Endothelial cell of umbilical vein (primary cell): Measurements from ENCODE around the gene WIPF3. TPM values are rescaled to one million over a fixed set of nuclear protein-coding genes. Genes with fewer than 3 reads are reported as not detected.

ENCODE experiments used
- BruUV-seq: library from RNA; stranded (reverse); fragments of 400-500 nt; replicated peaks from 2 replicates; lab custom pipeline; 2021; lab: Mats Ljungman, UMichigan
- CTCF ChIA-PET: fragments of 300-600, 350-600 bp; sonication (Branson Sonifier 250); formaldehyde crosslinking; loops from one replicate; lab custom pipeline; 2021; ENCODE audit warnings: antibody characterized with exemption, inconsistent platforms; lab: Charles Lee
- POLR2A ChIA-PET: fragments of 300-600, 350-600 bp; sonication (Branson Sonifier 250); formaldehyde crosslinking; loops from one replicate; lab custom pipeline; 2021; ENCODE audit warnings: antibody characterized with exemption, inconsistent platforms; lab: Charles Lee
- DNase-seq: peaks from one replicate; pipeline ENCODE4 v3.0.0-alpha.2; 2011; ENCODE audit warnings: low read depth, low spot score
- FAIRE-seq: peaks from 2 replicates; lab custom pipeline; 2011; peaks lifted over from hg19 to GRCh38; lab: Jason Lieb, UNC
- H2AFZ ChIP-seq: 2 replicates; pipeline ENCODE4 v1.6.0; 2012; ENCODE audit warnings: low read depth, low read length, control low read depth, inconsistent platforms
- H3K27ac ChIP-seq: 2 replicates; pipeline ENCODE4 v1.5.1; 2011; ENCODE audit warnings: low read depth, mild to moderate bottlenecking, control low read depth, low read length, moderate library complexity; ENCODE audit not compliant: insufficient read depth
- H3K27me3 ChIP-seq, 2 experiments: 2 replicates each; pipeline versions ENCODE4 v1.6.0 to v1.6.1; 2011; ENCODE audit warnings: low read length in 2 of 2, mixed read lengths in 1 of 2; ENCODE audit not compliant: control insufficient read depth in 2 of 2, insufficient read depth in 2 of 2
- H3K36me3 ChIP-seq, 2 experiments: 2 replicates in 1 of 2; 3 replicates in 1 of 2; pipeline ENCODE4 v1.5.1; 2011; ENCODE audit warnings: low read length in 2 of 2, mild to moderate bottlenecking in 1 of 2, moderate library complexity in 1 of 2; ENCODE audit not compliant: control insufficient read depth in 2 of 2, insufficient read depth in 2 of 2; ENCODE audit errors: extremely low read depth in 1 of 2
- H3K4me1 ChIP-seq: 3 replicates; pipeline ENCODE4 v1.5.1; 2011; ENCODE audit warnings: mild to moderate bottlenecking, low read length; ENCODE audit not compliant: control insufficient read depth, insufficient read depth; ENCODE audit errors: extremely low read depth
- H3K4me2 ChIP-seq: 2 replicates; pipeline ENCODE4 v1.6.1; 2011; ENCODE audit warnings: low read length, control low read depth, mixed read lengths; ENCODE audit not compliant: insufficient read depth
- H3K4me3 ChIP-seq, 3 experiments: fragments of 200-600 bp in 1 of 3; sonication (generic), shearing (Covaris generic) in 1 of 3; replicated peaks in 1 of 3; 2 replicates each; pipeline ENCODE4 v1.5.1; 2011 to 2016; ENCODE audit warnings: control low read depth in 3 of 3, low read length in 3 of 3, mild to moderate bottlenecking in 2 of 3, inconsistent platforms in 1 of 3, low read depth in 1 of 3, moderate library complexity in 1 of 3; ENCODE audit not compliant: insufficient read depth in 1 of 3
- H3K79me2 ChIP-seq: 2 replicates; pipeline ENCODE4 v1.6.0; 2012; ENCODE audit warnings: low read length, inconsistent platforms; ENCODE audit not compliant: control insufficient read depth, insufficient read depth
- H3K9ac ChIP-seq: replicated peaks from 2 replicates; pipeline ENCODE3; 2011; ENCODE audit warnings: low read length, control low read depth; ENCODE audit not compliant: insufficient read depth; ENCODE audit errors: extremely low read depth
- H3K9me1 ChIP-seq: replicated peaks from 3 replicates; pipeline ENCODE4 v1.6.0; 2011; ENCODE audit warnings: mild to moderate bottlenecking, low read length; ENCODE audit not compliant: control insufficient read depth, insufficient read depth; ENCODE audit errors: extremely low read depth
- H3K9me3 ChIP-seq: replicated peaks from 2 replicates; pipeline ENCODE4 v1.5.1; 2012; ENCODE audit warnings: low read length, inconsistent platforms; ENCODE audit not compliant: control insufficient read depth, insufficient read depth
- H4K20me1 ChIP-seq: replicated peaks from 2 replicates; pipeline ENCODE3; 2011; ENCODE audit warnings: mild to moderate bottlenecking, low read length; ENCODE audit not compliant: control insufficient read depth, insufficient read depth; ENCODE audit errors: extremely low read depth
- CTCF ChIP-seq, 2 donors: IDR thresholded peaks; 1 replicate in 1 of 2; 2 replicates in 1 of 2; pipeline ENCODE4 v1.5.1; 2011; ENCODE audit warnings: low read length in 2 of 2, mild to moderate bottlenecking in 2 of 2, moderate library complexity in 2 of 2, control low read depth in 1 of 2, inconsistent platforms in 1 of 2, low read depth in 1 of 2; ENCODE audit not compliant: insufficient read depth in 1 of 2; ENCODE audit errors: extremely low read depth in 1 of 2
- EZH2 ChIP-seq: IDR thresholded peaks from 2 replicates; pipeline ENCODE4 v1.6.1; 2012; ENCODE audit warnings: borderline replicate concordance, low read depth, mild to moderate bottlenecking, moderate library complexity, low read length, inconsistent platforms; ENCODE audit not compliant: severe bottlenecking
- FOS ChIP-seq: IDR thresholded peaks from 2 replicates; pipeline ENCODE4 v1.6.1; 2011; ENCODE audit warnings: mild to moderate bottlenecking, low read length, moderate library complexity, borderline replicate concordance; ENCODE audit not compliant: insufficient read depth
- GATA2 ChIP-seq: IDR thresholded peaks from 2 replicates; pipeline ENCODE4 v1.7.0; 2011; ENCODE audit warnings: low read depth, mild to moderate bottlenecking, moderate library complexity, mixed read lengths, low read length; ENCODE audit not compliant: insufficient read length, insufficient read depth
- JUN ChIP-seq: IDR thresholded peaks from 2 replicates; pipeline ENCODE4 v1.6.1; 2011; ENCODE audit warnings: borderline replicate concordance, low read depth; ENCODE audit not compliant: insufficient read length, insufficient read depth
- MAX ChIP-seq: IDR thresholded peaks from 2 replicates; pipeline ENCODE4 v1.6.1; 2011; ENCODE audit not compliant: insufficient read depth, insufficient read length
- MYC ChIP-seq: IDR thresholded peaks from one replicate; pipeline ENCODE4 v1.6.1; 2011; ENCODE audit warnings: mild to moderate bottlenecking, low read depth, low read length
- POLR2A ChIP-seq: IDR thresholded peaks from 2 replicates; pipeline ENCODE4 v1.6.1; 2012; ENCODE audit warnings: low read depth, mild to moderate bottlenecking, control low read depth, low read length
- POLR2AphosphoS5 ChIP-seq: IDR thresholded peaks from 2 replicates; pipeline ENCODE4 v1.6.1; 2012; ENCODE audit warnings: low read depth, mild to moderate bottlenecking, control low read depth, low read length, moderate library complexity; ENCODE audit not compliant: insufficient read depth
- dilution Hi-C: fragments of 300-500 bp; cut with MboI; formaldehyde crosslinking; loops from one replicate; pipeline ENCODE4 v1.15.0; 2019; ENCODE audit warnings: low sequenced_read_pairs; ENCODE audit not compliant: extremely low pct_ligation_motif_present
- intact Hi-C: fragments of 100-400 bp; cut with micrococcal nuclease; formaldehyde crosslinking; loops from one replicate; pipeline ENCODE4 v1.10.0; 2022
- polyA plus RNA-seq, 4 experiments: library from polyadenylated mRNA; depleted of rRNA in 3 of 4; stranded (reverse) in 3 of 4; unstranded in 1 of 4; fragments of >200 nt; gene quantifications; 2 replicates each; pipeline versions ENCODE4 v1.2.1 to v1.2.3, GENCODE V29; 2011 to 2012; ENCODE audit warnings: missing spikeins in 1 of 4
- total RNA-seq: library from RNA; stranded (reverse); gene quantifications from 2 replicates; pipeline ENCODE4 v1.2.3, GENCODE V29; 2021

The WIPF3 gene
- total and polyA plus RNA-seq, 2 donors (not counting 3 experiments of a cell fraction or from before 2014, with no cell fraction given) = 0.01 to 0.35 TPM

GRCh38 chr7:29839302-29839701 is 33.0 kb downstream of the WIPF3 start:
- Histone ChIP-seq H3K9ac (no peak overlapping the region), H3K9me1 (no peaks in the 10 kb centered on the region), H2AFZ (no peak overlapping the region), H3K4me1 (no peaks in the 10 kb centered on the region), H3K27me3 (peaks cover 7 to 17% of the 10 kb centered on the region in 2 experiments), H3K27ac (no peak overlapping the region), H3K4me3 (no peak overlapping the region), H3K36me3 (no peaks in the 10 kb centered on the region), H3K4me2 (no peak overlapping the region), H3K79me2 (no peaks in the 10 kb centered on the region), H3K9me3 (no peaks in the 10 kb centered on the region), H4K20me1 (no peaks in the 10 kb centered on the region)
- dilution Hi-C loops = no loop called here
- no TSS peak for BruUV-seq
- FAIRE-seq (no peak), DNase-seq (no peak)
- intact Hi-C loops = no loop called here
- ChIA-PET CTCF (no interaction called here), POLR2A (no interaction called here)
- no peak for TF ChIP-seq GATA2
- TF ChIP-seq EZH2 = no peak
- TF ChIP-seq MAX = no peak
- no peak for TF ChIP-seq JUN
- TF ChIP-seq MYC = no peak
- no peak for TF ChIP-seq FOS
- no peak for TF ChIP-seq POLR2AphosphoS5
- no peak for TF ChIP-seq POLR2A
- TF ChIP-seq CTCF (IDR thresholded peaks at IDR 0.05; ENCODE audit: extremely low read depth in 1 of 2, insufficient read depth in 1 of 2, low read depth in 1 of 2, low read length in 2 of 2) = no peak
